ENCODE data around the gene HABP2. TPM values are rescaled to one million over a fixed set of nuclear protein-coding genes. Genes with fewer than 3 reads are reported as not detected.

HABP2 gene
- total RNA-seq, 1 experiment from 2014 or later, result not detected

DNA sequence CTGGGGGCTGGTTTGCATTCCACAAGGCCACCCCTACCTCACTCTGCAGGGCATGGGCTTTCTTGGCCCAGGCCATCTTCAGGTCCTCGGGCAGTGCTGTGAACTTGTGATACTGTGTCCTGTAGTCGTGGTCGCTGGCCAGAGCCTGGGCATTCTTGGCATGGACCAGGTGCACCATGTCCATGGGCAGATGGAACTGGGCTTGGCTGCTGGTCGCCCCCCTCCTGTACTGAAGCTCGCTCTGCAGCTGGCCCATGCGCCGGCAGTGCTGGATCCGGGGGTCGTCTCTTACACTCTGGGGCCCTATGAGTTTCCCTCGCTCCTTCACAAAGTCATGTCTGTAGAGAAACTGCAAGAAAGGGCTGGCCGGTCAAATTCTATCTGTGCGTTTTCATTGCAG is 51.7 kb downstream of the HABP2 start:
- DNase-seq (ENCODE audit: low spot score), result no peak

DNA sequence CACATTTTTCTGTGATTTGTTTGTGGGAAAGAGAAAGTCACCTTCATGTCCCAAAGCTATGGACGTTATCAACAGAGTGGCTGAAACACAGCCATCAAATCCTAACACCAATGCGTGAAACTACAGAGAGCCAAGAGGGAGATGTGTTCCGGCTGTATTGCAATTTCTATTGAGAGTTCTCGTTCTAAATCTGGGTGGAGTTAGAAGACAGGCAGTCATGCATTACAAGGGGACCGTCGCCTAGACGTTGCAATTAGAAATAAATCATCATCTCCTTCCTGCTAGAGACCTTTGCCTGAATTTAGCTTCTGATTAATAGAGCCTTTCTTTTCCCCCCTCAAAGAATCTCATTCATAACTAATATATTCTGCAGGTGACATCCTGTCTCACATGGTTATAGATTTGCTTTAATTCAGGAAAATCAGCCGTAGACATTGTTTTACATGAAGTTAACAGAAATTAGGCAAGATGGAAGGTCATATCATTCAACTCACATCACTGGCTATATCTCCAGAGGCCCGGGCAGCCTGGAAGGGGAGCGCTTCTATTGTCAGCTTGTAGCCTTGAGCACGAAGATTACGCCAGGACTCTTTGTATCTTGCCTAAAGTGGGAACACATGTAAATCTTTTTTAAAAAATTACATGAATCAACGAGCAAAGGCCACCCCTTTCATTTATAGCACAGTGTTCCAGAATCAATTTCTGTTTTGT is 52.6 kb downstream of the HABP2 start:
- DNase-seq (ENCODE audit: low spot score), result no peak

GRCh38 chr10:113609704-113610108 is 56.9 kb downstream of the HABP2 start:
- DNase-seq (ENCODE audit: low spot score), result peak; percentile 28

DNA sequence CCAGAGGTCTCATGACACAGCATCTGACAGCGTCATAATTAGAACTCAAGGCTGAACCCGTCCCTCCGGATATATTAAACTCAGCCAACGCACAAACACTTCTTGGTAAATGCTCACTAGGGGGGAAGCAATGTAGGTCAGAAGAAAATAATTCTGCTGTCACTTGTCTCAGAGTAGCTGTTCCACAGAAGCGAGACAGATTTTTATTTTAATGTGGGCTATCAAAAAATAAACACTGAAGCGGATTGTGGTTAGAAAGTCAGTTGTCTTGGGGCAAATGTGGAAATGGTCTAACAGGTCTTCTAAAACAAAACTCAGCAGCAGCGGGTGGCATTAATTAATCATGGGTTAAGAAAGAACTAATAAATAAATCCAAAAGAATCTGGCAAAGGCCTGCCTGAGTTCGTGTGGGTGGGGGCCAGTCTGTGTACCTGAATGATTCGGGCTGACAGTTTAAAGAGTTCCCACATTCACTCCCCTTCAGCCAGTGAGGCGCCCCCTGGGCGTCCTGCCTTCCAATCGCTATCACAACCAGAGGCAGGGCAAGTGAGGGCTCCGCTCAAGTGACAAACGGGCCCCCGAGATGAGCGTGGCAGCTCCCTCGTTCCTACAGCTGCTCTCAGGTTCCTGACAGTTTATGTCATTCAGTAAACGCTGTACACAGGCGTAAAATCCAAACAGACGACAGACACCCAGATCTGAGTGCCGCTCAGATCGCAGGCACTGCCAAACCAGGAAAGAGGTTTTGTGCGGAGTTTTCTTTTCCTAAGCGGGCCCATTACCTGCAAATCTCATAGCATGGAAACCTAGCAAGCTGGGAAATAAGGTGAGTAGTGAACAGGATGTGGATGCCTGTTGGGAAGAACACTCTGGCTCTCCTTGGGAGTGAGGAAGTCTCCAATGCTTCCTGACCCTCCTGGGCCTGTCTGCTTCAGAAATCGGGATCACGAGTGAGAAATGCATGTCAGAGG is 58.1 kb downstream of the HABP2 start:
- DNase-seq (ENCODE audit: low spot score), result no peak

- DNase-seq (ENCODE audit: low spot score), result no peak
Observed at GRCh38 chr10:113612154-113612553, 59.3 kb downstream of the HABP2 start.

- no peak for DNase-seq (ENCODE audit: low spot score)
Observed at GRCh38 chr10:113613427-113613826, 60.6 kb downstream of the HABP2 start.

DNA sequence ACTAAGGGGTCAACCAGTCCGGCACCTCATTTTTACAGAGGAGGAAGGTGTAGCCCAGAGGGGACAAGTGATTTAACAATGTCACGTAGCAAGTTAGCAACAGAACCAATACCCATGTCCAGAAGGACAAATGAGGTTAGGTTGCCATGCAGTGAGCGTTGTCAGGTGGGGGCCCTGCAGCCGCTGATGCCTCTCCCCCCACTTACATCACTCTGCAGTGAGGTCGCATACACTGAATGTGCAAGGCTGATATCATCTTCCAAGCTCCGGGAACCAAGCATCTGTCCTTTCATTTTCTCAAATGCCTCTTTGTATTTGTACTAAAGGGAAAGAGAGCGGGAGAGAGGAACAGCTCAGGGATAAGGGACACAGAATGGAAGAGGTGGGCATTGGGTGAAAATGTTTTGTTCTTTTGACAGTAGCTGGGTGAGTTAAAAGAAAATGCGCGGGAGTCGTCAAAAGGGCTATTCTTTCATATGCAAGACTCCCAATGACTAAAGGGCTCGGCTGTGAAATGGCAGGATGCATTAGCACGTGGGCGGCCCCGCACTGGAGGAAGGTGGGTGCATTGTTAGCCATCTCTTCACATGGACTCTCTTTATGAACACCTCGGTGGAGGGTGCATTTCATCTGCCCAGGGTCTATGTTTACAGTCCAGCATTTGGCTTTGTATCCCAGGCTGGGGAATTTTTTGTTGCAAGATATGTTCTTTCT is 61.3 kb downstream of the HABP2 start:
- DNase-seq (ENCODE audit: low spot score), result no peak

DNA sequence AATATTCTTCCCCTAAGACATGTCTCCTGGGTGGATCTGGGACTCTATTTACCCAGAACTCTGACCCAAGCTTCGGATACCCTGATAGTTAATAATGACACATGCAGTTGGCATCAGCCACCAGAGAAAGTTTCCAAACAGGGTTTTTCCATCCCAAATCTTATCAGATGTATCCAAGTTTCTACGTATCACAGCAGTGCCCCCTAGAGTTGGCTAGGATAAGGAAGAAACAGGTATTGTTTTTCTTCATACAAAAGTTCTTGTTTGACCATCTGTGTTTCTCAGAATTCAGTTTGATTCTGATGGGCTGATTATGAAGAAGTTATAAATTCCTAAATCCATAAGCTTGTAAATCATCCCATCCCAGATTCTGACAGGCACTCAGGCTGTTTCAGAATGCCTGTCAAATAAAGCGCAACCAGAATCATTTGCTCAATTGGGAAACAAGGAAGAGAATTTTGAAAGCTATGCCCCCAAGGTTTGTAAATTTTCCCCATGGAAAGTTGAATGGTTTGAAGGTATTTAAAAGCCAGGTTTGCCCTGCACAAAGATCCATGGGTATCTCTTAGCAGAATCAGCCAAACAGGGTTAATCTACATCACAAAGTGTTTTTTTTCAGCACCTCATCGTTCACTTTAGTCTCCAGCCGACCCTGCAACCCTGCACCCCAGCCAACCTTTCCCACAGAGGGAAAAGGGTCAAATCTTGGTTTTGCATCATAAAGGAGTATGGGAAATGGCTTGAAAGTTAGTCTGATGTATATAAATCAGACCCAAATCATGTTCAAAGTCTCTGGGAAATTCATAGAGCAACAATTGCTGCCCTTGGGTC is 63.6 kb downstream of the HABP2 start:
- no peak for DNase-seq (ENCODE audit: low spot score)

DNA sequence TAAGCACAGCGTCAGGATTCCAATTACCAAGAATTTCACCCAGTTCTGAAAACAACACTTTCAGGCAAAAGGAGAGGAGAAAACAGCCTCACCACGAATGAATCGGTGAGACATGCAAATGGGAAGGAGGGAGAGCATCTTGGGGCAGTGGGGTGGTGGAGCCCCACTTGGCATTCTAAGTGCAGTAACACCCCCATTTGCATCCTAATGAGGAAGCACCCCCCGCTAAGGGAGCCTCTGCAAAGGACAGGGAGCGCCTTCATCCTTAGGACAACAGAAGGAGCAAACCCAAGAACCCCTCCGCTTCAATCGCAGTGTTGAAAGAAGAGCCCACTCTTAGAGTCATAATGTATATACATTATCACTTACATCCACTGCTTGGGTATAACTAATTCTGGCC is 64.2 kb downstream of the HABP2 start:
- no peak for DNase-seq (ENCODE audit: low spot score)

DNA sequence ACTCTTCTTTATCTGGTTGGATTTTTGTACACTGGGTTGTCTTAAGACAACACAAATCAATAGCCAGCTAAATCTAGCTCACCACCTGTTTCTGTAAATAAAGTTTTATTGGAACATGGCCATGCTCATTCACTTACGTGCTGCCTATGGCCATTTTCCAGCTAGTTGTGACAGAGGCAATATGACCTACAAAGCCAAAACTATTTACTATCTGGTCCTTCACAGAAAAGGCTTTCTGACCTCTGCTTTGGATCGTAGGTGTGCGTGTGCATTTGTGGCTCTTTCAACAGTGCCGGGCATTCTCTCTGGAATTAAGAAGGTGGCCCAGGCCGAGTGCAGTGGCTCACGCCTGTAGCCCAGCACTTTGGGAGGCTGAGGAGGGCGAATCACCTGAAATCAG is 65.5 kb downstream of the HABP2 start:
- DNase-seq (ENCODE audit: low spot score), result no peak

DNA sequence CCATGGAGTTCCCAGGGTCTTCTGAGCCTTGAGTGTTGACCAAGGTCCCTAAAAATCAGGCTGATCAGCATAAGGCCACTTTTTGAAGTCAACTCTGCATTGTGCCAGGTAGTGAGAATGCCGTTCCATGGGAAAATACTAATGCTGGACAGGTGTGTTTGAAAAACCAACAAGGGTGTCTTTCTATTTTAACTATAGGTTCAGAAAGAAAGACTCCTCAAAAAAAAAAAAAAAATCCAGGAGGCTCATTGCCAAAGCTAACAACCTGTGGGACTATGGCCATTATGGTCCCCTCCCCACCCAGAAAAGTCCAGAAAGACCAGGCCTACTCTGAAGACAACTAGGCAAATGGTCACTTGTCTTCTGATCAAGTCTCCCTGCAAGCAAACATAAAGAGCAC is 66.5 kb downstream of the HABP2 start:
- DNase-seq (ENCODE audit: low spot score), result no peak

DNA sequence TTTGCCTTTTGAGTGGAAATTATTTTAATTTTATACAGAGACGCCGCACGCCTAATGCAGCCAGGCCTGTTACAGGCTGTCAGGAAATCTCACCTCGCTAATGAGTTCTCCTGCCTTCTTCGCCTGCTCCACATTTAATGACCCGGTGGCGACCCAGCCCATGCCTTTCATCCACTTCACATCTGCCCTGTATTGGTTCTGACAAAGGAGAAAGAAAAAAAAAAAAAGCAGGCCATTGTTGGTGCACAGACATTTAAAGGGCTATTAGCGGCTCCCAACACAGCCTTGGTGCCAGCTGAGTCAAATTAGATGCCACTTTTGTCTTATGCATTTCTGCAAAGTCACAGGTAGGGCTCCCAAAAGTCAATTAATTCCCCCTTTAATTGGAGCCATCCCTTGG is 67.7 kb downstream of the HABP2 start:
- no peak for DNase-seq (ENCODE audit: low spot score)

GRCh38 chr10:113620936-113621335 is 68.1 kb downstream of the HABP2 start:
- DNase-seq (ENCODE audit: low spot score), result no peak

DNA sequence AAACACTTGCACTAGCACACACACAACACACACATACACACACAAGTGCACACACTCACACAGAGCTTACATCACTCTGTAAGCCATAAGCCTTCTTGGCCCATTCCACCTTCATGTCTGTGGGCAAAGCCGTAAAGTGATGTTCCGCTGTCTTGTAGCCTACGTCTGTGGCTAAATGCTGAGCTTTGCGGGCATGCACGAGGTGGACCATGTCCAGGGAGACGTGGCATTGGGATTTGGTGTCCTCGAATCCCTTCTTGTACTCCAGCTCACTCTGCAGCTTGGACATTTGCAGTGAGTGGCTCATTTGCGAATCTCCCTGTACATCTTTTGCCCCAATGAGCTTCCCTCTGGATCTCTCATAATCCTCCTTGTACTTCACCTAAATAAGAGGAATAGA is 68.9 kb downstream of the HABP2 start:
- no peak for DNase-seq (ENCODE audit: low spot score)

DNA sequence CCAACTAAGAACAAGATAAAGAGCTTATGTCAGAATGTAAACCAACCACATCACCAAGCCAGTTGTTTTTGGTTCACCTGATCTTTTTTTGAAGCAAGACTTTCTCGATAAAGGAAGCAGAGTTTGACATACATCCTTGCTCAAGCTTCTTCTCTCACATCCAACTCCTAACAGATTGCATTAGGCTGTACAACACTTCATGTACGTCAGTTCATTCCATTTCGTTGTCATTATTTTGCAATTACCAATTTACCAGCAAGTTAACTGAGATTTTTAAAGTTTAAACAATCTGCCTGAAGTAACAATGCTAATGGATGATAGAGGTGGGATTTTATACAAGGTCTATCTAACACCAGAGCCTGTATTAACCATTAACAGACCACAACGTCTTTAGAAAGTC is 70.0 kb downstream of the HABP2 start:
- no peak for DNase-seq (ENCODE audit: low spot score)

- no peak for DNase-seq (ENCODE audit: low spot score)
Observed at GRCh38 chr10:113625461-113626186, 72.8 kb downstream of the HABP2 start.

DNA sequence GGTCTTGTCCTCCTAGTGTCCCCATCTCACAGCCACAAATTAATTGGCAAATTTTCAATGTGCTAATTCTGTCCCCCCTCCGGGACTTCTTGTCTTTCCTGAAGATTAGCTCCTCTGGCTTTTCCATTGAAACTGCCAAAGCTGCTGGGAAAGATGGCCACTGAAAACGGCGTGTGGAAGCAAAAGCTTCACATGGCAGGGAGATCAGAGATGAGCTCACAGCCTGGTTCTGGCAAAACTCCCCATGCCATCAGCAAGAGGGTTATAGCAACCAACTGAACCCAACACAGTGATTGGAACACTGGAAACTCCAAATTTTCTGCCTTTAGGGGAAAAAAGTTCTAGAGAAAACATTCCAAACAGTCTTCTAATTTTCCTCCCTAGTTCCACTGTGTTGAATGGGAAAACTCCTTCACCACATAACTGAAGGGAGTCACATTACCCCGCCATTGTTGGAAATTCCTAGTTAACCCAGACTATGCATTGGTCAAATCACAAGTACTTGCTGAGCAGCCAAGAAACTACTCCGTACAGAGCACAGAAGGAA is 74.0 kb downstream of the HABP2 start:
- DNase-seq (ENCODE audit: low spot score), result no peak

- no peak for DNase-seq (ENCODE audit: low spot score)
Observed at GRCh38 chr10:113627836-113628235, 75.0 kb downstream of the HABP2 start.

GRCh38 chr10:113628607-113629153 is 75.8 kb downstream of the HABP2 start:
- no peak for DNase-seq (ENCODE audit: low spot score)

- DNase-seq (ENCODE audit: low spot score), result no peak
Observed at GRCh38 chr10:113630929-113631533, 78.2 kb downstream of the HABP2 start.
